Endothelial cell of hepatic sinusoid (primary cell): Measurements from ENCODE around the gene CDK15.

Source experiments
- in situ Hi-C: cut with HindIII; loops from 2 replicates; pipeline ENCODE4 v1.10.0; 2017; ENCODE audit warnings: low sequenced_read_pairs

The CDK15 gene

GRCh38 chr2:201932511-201932910 lies 126.2 kb downstream of the CDK15 start:
- in situ Hi-C loops: no loop called here

GRCh38 chr2:201933792-201934237 lies 127.5 kb downstream of the CDK15 start:
- in situ Hi-C loops: no loop called here

- in situ Hi-C loops: no loop called here
Measured at GRCh38 chr2:201936817-201937216, 130.5 kb downstream of the CDK15 start.

GRCh38 chr2:201937343-201937742 lies 131.0 kb downstream of the CDK15 start:
- in situ Hi-C loops: no loop called here

- in situ Hi-C loops: no loop called here
Measured at GRCh38 chr2:201938156-201938775, 131.9 kb downstream of the CDK15 start.

GRCh38 chr2:201938781-201939180 lies 132.4 kb downstream of the CDK15 start:
- in situ Hi-C loops: no loop called here

- in situ Hi-C loops: no loop called here
Measured at GRCh38 chr2:201939453-201939941, 133.2 kb downstream of the CDK15 start.

- in situ Hi-C loops: no loop called here
Measured at GRCh38 chr2:201942531-201942930, 136.2 kb downstream of the CDK15 start.
